Activated T-cell treated with anti-CD3 and anti-CD28 coated beads, Interleukin-2, amount 50 U/mL, for 4 hours (primary cell): Measurements from ENCODE around the gene WDR90. TPM values are rescaled to one million over a fixed set of nuclear protein-coding genes. Genes with fewer than 3 reads are reported as not detected.
"Not testable (repeated sequence)": the region's sequence is repeated elsewhere in the genome, so short reads cannot be mapped to it uniquely, and the experiment has no call there.

Experiments
- ATAC-seq, 2 donors: fragments of 200-7000 bp; cut with Tn5 transposase; one replicate each; pipeline ENCODE4 v1.10.0; 2021
- DNase-seq: peaks from one replicate; pipeline ENCODE4 v3.0.0-alpha.2; 2020
- H3K27me3 Mint-ChIP-seq: one replicate; pipeline ENCODE4 v1.8.0; 2021; ENCODE audit warnings: low read depth, mixed read lengths
- H3K36me3 Mint-ChIP-seq: one replicate; pipeline ENCODE4 v1.8.0; 2022; ENCODE audit warnings: mixed read lengths; ENCODE audit not compliant: insufficient read depth
- H3K4me1 Mint-ChIP-seq: one replicate; pipeline ENCODE4 v1.8.0; 2021; ENCODE audit warnings: low read depth, mixed read lengths
- H3K4me3 Mint-ChIP-seq: one replicate; pipeline ENCODE4 v1.8.0; 2021; ENCODE audit warnings: mild to moderate bottlenecking, moderate library complexity, mixed read lengths
- H3K9me3 Mint-ChIP-seq: one replicate; pipeline ENCODE4 v1.8.0; 2021; ENCODE audit warnings: mixed read lengths
- total RNA-seq, 3 donors: library from RNA; stranded (reverse); gene quantifications; one replicate each; pipeline ENCODE4 v1.2.1, GENCODE V29; 2021

WDR90 gene
- total RNA-seq, 3 donors from 2014 or later = 81.0 to 104 (median 87.8) TPM

DNA sequence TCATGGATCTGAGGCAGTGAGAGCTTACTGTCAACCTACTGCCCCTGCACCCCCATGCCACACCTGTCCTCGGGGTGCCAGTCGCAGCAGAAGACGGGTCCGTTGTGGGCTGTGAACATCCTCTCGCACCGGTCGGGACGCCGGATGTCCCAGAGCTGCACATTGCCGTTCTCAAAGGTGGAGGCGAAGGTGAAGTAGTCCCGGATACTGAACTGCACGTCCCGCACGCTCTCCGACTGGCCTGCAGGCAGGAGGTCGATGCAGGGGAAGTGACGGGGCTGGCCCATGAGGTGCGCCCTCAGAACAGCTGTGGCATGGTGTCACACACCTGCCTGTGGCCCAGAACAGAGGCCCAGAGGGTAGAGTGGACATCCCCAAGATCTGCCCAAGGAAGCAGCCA, 38.3 kb downstream of the WDR90 start:
- Mint-ChIP-seq H3K4me1 (peaks cover 22% of the 10 kb centered on the region), H3K36me3 (peaks cover 2% of the 10 kb centered on the region), H3K4me3 (no peak overlapping the region), H3K9me3 (no peaks in the 10 kb centered on the region), H3K27me3 (no peaks in the 10 kb centered on the region)
- no peak for ATAC-seq
- no peak for DNase-seq

DNA sequence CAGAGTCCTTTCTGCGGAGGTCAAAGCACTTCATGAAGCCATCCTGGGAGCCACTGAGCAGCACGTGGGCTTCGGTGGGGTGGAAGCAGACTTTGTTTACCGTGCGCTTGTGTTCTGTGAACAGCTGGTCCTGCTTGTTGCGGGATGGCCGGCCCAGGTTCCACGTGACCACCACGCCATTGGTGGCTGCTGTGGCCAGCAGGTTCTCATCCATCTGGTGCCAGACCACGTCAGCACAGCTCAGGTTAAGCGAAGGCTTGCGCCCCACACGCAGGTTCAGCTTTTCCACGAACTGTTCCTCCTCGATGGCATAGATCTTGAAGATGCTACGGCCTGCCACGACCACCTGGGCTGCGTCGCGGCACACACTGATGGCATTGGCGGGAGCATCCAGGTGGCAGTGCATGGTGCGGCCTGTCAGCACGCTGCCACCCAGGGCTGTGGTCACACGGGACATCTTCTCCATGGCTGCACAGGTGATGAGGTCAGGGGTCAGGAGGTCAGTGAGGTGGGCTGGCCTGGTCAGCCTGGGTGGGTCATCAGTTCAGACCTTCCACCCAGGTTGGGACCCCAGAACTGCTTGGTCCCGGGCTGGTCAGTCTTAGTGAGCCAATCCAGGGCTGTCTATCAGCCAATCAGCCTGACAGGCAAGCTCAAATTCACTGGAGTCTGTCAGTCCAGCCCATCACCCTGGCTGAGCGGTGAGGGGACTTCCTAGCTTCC, 40.2 kb downstream of the WDR90 start:
- H3K27me3 Mint-ChIP-seq = no peaks in the 10 kb centered on the region
- H3K9me3 Mint-ChIP-seq = no peaks in the 10 kb centered on the region
- H3K36me3 Mint-ChIP-seq = no peaks in the 10 kb centered on the region
- ATAC-seq = no peak
- peaks cover 22% of the 10 kb centered on the region for H3K4me1 Mint-ChIP-seq
- peak overlapping the region; percentile 92 for H3K4me3 Mint-ChIP-seq
- DNase-seq = no peak

DNA sequence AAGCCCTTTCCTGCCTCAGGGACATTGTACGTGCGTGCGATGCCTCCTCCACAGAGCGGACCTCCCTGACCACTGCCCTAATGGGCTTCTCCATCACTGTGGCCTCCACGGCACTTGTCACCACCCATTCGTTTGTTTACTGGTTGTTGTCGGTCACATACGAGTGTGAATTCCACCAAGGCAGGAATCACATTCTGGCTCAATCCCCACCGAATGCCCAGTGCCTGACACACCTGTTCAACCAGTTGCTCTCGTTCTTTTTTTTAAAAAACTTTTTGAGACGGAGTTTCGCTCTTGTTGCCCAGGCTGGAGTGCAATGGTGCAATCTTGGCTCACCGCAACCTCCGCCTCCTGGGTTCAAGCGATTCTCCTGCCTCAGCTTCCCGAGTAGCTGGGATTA, 42.1 kb downstream of the WDR90 start:
- H3K4me1 Mint-ChIP-seq = peaks cover 28% of the 10 kb centered on the region
- H3K9me3 Mint-ChIP-seq = not testable (repeated sequence)

DNA sequence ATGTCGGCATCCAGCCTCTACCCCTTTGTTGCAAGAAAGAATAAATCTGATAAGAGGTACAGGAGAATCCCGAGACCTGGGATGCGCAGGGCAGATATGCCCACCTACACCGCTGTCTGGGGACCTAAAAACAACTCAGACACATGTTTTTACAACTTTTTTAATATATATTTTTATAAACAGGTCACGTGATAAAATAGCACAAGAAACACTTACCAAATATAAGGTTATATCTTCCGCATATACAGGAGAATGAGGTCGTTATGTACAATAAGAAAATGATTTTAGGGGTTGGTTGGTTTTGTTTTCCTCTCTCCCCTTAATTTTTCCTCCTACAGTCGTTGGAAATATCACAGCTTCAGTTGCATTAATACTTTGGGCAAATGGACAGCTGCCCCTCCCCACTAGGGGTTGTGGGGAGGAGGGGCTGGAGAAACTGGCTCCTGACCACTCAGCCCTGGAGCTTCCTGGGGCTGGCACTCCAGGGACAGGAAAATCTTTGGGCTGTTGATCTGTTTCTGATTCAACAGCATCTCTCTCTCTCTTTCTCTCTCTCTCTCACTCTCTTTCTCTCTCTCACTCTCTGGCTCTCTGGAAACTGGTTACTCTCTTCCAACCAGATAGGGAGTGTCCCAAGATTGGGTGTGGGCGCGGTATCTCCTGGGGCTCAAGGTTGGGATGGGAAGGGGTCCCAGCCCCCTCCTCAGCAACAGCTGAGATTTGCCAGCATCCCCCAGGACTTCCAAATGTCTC, 43.4 kb downstream of the WDR90 start:
- Mint-ChIP-seq H3K4me1 (peaks cover 32% of the 10 kb centered on the region), H3K36me3 (no peaks in the 10 kb centered on the region), H3K4me3 (peak overlapping the region; percentile 45), H3K9me3 (no peaks in the 10 kb centered on the region), H3K27me3 (peaks cover 2% of the 10 kb centered on the region)
- no peak for ATAC-seq
- no peak for DNase-seq

More for the DNA sequence above, 42.1 kb downstream of the WDR90 start:
- not testable (repeated sequence) for H3K36me3 Mint-ChIP-seq, H3K27me3 Mint-ChIP-seq, DNase-seq, ATAC-seq
- peak overlapping the region; percentile 62 for H3K4me3 Mint-ChIP-seq

DNA sequence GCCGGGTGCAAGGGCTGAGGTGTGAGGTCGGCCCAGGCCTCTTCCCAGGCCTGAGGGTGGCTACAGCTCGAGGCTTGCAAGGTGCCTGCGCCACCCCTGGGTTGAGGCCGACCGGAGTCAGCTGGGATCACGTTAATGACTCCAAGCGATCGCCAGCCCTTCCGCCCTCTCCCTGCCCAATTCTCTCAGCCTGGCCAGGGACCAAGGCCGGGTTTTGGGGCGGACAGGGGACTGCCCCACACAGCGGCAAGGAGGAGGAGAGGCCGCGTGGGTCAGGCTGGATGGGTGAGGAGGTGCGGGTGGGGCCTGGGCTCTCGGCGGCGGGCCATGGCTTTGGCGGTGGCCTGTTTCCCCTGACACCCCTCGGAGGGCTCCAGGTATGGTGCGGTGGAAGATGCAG, 44.2 kb downstream of the WDR90 start:
- Mint-ChIP-seq H3K27me3 (peaks cover 2% of the 10 kb centered on the region), H3K4me1 (peaks cover 32% of the 10 kb centered on the region), H3K36me3 (no peaks in the 10 kb centered on the region), H3K9me3 (no peaks in the 10 kb centered on the region), H3K4me3 (no peak overlapping the region)
- no peak for DNase-seq
- ATAC-seq = no peak

DNA sequence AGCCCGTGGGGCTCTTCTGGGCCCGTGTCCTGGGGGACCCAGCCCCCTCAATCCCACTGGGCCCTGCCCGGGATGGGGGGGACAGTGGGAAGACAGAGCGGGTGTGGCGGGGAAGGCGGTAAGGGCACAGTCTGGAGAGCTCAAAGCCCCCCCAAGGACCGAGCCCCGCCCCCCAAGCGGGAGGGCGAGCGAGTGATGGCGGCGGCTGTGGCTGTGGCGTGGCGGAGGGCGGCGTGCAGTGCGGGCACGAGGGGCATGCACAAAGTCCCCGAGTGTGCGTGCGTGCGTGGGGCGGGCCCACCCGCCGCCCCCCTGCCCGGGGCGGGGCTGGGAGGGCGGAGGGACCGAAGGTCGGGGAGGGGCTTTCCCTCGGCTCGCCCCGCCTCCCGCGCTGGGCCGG, 44.6 kb downstream of the WDR90 start:
- Mint-ChIP-seq H3K27me3 (peaks cover 2% of the 10 kb centered on the region), H3K4me3 (no peak overlapping the region), H3K36me3 (no peaks in the 10 kb centered on the region), H3K4me1 (peaks cover 31% of the 10 kb centered on the region), H3K9me3 (no peaks in the 10 kb centered on the region)
- DNase-seq (peak; percentile 37), ATAC-seq (no peak)

DNA sequence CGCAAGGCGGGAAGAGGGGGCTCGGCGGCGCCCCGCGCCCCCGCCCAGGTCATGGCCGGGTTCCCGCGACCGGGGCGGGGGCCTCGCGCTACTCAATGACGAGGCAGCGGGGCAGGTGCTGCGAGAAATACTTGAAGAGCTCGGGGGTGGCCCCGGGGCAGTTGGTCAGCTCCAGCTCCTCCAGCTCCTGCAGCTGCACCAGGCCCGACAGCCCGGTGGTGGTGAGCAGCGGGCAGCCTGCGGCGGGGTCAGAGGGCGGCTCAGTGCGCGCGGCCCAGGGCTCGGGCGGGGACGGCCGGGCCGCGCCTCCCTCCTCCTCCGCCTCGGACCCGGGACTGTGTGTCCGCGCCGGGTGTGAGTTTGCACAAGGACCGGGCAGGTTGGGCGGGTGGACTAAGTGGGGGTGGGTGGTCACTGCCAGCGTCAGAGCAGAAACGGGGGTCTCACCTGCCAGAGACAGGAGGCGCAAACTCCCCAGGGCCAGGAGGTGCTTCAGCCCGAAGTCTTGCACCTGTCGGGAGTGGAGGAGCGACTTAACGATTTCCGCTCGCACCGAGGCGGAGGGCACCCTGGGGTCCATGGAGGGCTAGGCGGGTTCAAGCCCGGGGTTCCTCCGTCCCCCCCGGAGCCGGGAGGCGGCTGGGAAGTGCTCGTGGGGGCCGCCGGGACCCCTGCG, 45.2 kb downstream of the WDR90 start:
- DNase-seq (no peak), ATAC-seq (no peak)
- peak overlapping the region; percentile 55 for H3K4me3 Mint-ChIP-seq
- H3K9me3 Mint-ChIP-seq = no peaks in the 10 kb centered on the region
- H3K27me3 Mint-ChIP-seq = peaks cover 2% of the 10 kb centered on the region
- H3K4me1 Mint-ChIP-seq = peaks cover 29% of the 10 kb centered on the region
- H3K36me3 Mint-ChIP-seq = no peaks in the 10 kb centered on the region

DNA sequence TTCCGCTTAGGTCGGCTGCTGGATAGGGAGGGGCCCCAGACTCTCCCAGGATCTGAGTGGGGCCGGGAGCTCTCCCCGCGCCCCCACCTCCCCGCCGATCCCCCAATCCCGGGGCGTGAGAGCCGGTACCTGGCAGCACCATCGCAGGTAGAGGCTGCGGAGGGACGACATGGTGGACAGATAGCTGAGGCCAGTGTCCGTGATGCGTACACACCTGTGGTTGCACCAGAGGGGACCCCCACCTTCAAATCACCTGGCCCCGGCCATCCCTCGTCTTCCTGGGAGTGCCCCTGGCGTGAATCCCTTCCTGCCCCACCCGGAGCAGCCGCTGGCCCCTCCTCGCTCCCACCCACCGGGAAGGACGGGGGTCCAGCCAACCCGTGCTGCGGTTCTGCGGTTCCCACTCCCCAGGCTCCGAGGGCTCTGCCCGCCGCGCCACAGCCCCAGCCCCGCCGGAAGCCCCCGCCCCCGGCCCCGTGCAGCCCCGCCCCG, 45.7 kb downstream of the WDR90 start:
- H3K9me3 Mint-ChIP-seq = no peaks in the 10 kb centered on the region
- peaks cover 28% of the 10 kb centered on the region for H3K4me1 Mint-ChIP-seq
- no peak for ATAC-seq
- DNase-seq = no peak
- peaks cover 2% of the 10 kb centered on the region for H3K27me3 Mint-ChIP-seq
- H3K36me3 Mint-ChIP-seq = no peaks in the 10 kb centered on the region
- H3K4me3 Mint-ChIP-seq = peak overlapping the region; percentile 46

DNA sequence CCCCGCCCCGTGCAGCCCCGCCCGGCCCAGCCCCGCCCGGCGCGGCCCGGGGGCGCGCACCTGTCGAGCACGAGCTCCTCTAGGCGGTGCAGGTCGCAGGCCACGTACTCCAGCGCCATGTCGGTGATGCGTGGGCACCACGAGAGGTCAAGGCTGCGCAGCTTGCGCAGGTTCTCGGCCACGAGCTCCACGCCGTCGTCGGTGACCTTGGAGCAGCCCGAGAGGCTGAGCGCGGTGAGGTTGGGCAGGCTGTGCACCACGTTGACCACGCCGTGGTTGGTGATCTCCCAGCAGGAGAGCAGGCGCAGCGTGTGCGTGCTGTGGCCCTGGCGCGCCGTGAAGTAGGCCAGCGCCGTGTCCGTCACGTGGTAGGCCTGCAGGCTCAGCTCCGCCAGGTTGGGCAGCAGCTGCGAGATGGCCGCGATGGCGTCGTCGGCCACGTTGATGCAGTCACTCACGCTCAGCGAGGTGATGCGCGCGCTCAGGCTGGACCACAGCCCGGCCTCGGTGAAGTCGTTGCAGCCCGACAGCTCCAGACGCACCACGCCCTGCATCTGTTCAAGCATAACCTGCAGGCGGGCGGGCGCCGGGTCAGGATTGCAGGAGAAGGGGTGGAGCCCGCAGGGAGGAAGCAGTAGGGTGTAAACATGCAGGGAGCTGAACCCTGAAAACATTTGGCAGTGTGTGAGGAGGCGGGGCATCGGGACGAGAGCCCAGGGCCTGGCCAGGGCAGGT, 46.4 kb downstream of the WDR90 start:
- peaks cover 4% of the 10 kb centered on the region for H3K27me3 Mint-ChIP-seq
- ATAC-seq (peak; percentile 77 to 81), DNase-seq (peak; percentile 66)
- H3K36me3 Mint-ChIP-seq = no peaks in the 10 kb centered on the region
- peak overlapping the region; percentile 78 for H3K4me3 Mint-ChIP-seq
- peaks cover 27% of the 10 kb centered on the region for H3K4me1 Mint-ChIP-seq
- no peaks in the 10 kb centered on the region for H3K9me3 Mint-ChIP-seq

DNA sequence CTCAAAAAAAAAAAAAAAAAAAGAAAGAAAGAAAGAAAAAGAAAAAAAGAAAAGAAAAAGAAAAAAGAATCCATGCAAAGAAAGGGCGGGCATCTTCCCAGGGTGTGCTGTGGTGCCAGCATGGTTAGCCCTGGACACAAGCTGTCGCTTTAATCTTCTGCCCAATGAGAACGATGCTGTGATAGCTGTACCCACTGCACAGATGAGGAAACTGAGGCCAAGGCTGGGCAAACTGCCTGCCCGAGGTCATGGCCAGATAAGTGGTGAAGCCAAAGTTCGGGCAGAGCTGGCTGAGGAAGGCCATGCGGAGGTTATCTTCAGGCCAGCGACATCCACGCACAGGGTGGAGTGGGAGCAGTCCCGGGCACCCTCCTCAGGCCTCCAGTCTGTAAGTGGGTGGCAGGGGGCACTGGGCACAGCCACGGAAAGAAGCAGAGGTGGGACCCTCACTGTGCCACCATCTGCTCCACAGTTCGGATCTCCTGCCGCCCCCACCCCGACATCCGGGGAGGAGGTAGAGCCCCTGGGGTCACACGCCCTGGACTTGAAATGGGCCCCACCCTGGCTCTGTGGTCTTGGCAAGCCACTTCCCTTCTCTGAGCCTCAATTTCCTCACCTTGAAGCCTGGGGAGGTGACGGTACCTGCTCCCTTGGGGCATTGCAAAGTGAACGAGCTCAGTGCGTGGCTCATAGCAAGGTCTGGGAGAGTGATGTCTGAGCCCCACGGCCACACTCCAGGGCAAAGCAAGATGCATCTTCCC, 49.9 kb downstream of the WDR90 start:
- H3K4me3 Mint-ChIP-seq = no peak overlapping the region
- H3K4me1 Mint-ChIP-seq = peaks cover 22% of the 10 kb centered on the region
- H3K27me3 Mint-ChIP-seq = peaks cover 20% of the 10 kb centered on the region
- DNase-seq = no peak
- H3K36me3 Mint-ChIP-seq = no peaks in the 10 kb centered on the region
- no peaks in the 10 kb centered on the region for H3K9me3 Mint-ChIP-seq
- no peak for ATAC-seq

DNA sequence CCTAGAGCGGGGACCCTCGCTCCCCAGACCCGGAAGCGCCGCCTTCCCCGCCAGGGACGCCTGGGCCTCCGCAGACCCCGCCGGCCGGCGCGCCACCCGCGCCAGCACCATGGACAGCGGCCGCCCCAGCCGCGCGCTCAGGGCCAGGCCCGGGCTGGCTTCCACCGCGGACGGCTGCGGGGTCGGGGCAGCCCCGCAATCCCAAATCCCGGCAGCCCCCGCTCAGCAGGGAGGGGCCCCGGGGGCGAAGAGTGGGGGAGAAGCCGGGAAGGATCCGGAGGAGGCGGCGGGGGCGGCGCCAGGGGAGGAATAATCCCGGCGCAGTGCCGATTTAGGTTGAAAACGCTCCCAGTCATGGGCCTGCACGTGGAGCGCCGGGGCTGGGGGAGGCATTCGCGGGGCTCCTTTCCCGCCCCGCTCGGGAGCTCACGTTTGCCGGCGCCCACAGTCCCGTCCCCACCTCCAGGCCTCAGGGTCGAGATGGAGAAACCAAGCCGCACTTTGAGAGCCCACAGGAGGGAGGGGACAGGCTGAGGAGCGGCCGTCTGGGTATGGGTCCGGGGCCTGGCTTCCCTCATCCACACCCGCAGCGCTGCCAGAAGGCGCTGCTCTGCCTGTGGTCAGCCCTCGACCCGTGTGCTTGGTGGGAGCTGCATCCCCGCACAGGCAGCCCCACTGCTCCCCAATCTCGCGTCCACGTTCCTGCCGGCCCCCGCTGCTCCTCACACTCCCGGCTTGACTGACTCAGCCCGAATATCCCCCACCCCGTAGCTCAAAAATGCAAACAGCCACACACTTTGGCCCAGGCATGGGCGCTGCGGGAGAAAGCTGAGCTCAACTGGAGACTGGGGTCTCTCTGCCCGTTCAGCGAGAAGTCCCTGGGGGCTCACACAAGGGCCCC, 51.8 kb downstream of the WDR90 start:
- H3K4me1 Mint-ChIP-seq = peaks cover 15% of the 10 kb centered on the region
- peak; percentile 48 for DNase-seq
- peak; percentile 79 for ATAC-seq
- peaks cover 20% of the 10 kb centered on the region for H3K27me3 Mint-ChIP-seq
- no peaks in the 10 kb centered on the region for H3K36me3 Mint-ChIP-seq
- H3K9me3 Mint-ChIP-seq = no peaks in the 10 kb centered on the region
- no peak overlapping the region for H3K4me3 Mint-ChIP-seq

DNA sequence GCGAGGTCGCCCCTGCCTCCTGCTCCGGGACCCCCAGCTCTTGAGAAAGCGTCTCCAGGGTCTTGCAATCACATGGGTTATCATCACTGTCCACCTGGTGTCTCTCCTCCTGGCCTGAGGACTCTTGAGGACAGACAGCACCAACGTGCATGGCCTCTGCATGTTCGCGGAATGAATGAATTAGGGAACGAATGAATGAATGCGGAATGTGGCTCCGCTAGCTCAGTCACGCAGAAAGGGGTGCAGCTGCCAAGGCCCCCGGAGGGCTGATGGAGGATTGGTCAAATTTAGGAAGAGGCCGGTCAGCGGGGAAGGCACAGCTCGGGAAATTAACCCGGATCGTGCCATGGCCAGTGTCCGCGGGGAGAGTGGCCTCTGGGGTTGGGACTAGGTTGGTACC, 53.2 kb downstream of the WDR90 start:
- ATAC-seq (no peak), DNase-seq (no peak)
- Mint-ChIP-seq H3K36me3 (no peaks in the 10 kb centered on the region), H3K27me3 (peaks cover 32% of the 10 kb centered on the region), H3K4me3 (no peak overlapping the region), H3K4me1 (peaks cover 12% of the 10 kb centered on the region), H3K9me3 (no peaks in the 10 kb centered on the region)

DNA sequence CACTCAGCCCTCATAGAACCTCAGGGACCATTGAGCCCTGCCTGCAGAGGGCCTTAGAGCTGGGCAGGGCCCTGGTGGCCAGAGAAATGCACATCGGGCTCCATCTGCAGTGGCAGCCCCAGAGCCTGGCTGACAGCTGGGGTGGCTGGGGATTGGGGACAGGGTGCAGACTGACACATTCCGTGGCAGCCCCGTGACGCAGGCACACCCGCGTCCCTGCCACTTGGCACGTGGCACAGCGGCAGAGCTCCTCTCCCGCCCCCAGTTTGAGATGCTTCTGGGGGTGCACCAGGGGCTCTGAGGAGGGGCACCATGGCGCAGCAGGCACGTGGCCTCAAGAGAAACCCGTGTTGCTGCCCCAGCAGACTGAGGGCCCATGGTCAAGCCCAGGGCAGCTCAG, 54.2 kb downstream of the WDR90 start:
- Mint-ChIP-seq H3K27me3 (peaks cover 41% of the 10 kb centered on the region), H3K36me3 (no peaks in the 10 kb centered on the region), H3K9me3 (no peaks in the 10 kb centered on the region), H3K4me1 (peaks cover 12% of the 10 kb centered on the region), H3K4me3 (no peak overlapping the region)
- DNase-seq (no peak), ATAC-seq (no peak)
